Esophagus squamous epithelium (tissue), 4 donors: ENCODE measurements around the gene CLDN6.
"Not testable (repeated sequence)": the region's sequence is repeated elsewhere in the genome, so short reads cannot be mapped to it uniquely, and the experiment has no call there.

ENCODE experiments used
- POLR2A ChIP-seq, 4 donors: fragments of 450-650 bp; IDR thresholded peaks; one replicate each; pipeline ENCODE4 v1.6.1; 2017; ENCODE audit warnings: antibody characterized with exemption in 4 of 4, mild to moderate bottlenecking in 4 of 4, moderate library complexity in 3 of 4
- TF ChIP-seq, protein P1 (sequence below), 6 experiments: fragments of 450-650 bp in 4 of 6; fragments of 200-600 bp in 2 of 6; sonication (generic) in 2 of 6; IDR thresholded peaks; one replicate each; pipeline ENCODE4 v1.5.1; 2016 to 2019; ENCODE audit warnings: antibody characterized with exemption in 6 of 6, mild to moderate bottlenecking in 4 of 6, moderate library complexity in 4 of 6

DNA sequence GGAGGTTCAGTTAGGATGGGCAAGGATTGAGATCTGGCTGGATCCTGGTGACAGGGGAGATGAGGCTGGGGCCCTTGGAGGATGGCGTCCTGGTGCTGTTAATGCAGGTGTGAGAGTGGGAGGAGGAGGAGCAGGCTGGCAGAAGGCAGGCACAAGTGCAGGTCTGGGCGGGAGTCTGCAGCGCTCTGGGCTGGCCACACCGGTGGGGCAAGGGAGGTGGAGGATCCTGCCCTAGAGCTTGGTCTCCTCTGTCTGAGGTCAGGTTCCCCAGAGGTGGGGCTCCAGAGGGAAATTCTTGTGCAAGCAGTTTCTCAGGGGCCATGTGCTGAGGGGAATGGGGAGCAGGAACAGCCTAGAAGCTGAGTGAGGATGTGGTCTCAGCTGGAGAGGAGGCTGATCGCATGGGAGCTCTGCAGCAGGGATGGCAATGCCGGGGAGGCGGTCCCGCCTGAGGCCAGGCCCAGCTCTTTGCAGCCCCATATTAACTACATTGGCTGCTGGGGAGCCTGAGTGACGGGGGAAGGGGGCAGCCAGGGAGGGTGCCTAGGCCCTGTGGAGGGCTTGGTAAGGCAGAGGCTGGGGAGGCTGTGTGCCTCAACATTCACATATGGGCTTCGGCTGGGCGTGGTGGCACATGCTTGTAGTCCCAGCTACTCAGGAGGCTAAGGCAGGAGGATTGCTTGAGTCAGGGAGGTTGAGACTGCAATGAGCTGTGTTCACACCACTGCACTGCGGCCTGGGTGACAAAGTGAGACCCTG lies 34.8 kb upstream of the CLDN6 start:
- TF ChIP-seq, protein P1, sequence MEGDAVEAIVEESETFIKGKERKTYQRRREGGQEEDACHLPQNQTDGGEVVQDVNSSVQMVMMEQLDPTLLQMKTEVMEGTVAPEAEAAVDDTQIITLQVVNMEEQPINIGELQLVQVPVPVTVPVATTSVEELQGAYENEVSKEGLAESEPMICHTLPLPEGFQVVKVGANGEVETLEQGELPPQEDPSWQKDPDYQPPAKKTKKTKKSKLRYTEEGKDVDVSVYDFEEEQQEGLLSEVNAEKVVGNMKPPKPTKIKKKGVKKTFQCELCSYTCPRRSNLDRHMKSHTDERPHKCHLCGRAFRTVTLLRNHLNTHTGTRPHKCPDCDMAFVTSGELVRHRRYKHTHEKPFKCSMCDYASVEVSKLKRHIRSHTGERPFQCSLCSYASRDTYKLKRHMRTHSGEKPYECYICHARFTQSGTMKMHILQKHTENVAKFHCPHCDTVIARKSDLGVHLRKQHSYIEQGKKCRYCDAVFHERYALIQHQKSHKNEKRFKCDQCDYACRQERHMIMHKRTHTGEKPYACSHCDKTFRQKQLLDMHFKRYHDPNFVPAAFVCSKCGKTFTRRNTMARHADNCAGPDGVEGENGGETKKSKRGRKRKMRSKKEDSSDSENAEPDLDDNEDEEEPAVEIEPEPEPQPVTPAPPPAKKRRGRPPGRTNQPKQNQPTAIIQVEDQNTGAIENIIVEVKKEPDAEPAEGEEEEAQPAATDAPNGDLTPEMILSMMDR (IDR thresholded peaks at IDR 0.05), result not testable (repeated sequence)
- not testable (repeated sequence) for TF ChIP-seq POLR2A (IDR thresholded peaks at IDR 0.05)
